GM12864 (cell line): ENCODE measurements around the gene CDCP2.

Source experiments
- DNase-seq: peaks from one replicate; pipeline ENCODE4 v3.0.0-alpha.2; 2011; ENCODE audit warnings: low read depth
- H3K4me3 ChIP-seq: 2 replicates; pipeline ENCODE4 v1.5.1; 2011; ENCODE audit warnings: mild to moderate bottlenecking, low read depth, low read length, control low read depth
- CTCF ChIP-seq: IDR thresholded peaks from 2 replicates; pipeline ENCODE4 v1.5.1; 2011; ENCODE audit warnings: low read depth, mild to moderate bottlenecking, moderate library complexity, low read length, control low read depth, inconsistent platforms; ENCODE audit errors: missing control alignments

Gene CDCP2

GRCh38 chr1:54120018-54120697, 32.6 kb downstream of the CDCP2 start:
- no peak for DNase-seq
- TF ChIP-seq CTCF: no peak
- H3K4me3 ChIP-seq: no peak overlapping the region

DNA sequence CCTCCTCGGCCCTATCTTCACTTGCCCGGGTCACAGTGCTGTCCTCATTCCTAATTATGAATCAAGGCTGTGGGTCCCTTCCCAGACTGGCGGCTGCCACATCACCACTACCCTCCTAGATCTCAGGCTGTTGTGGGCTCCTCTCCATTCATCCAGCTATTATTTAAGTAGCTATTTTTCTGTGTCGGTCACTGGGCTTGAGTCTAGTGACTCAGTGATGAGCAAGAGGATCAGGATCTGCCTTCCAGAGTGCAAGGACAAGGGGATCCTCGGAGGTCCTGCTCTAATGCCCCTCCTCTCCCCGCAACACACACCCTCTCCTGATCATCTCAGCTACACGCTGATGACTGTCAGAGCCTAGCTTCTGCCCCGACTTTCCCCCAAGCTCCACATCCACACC, 34.1 kb downstream of the CDCP2 start:
- no peak for TF ChIP-seq CTCF
- DNase-seq: no peak
- no peak overlapping the region for H3K4me3 ChIP-seq

DNA sequence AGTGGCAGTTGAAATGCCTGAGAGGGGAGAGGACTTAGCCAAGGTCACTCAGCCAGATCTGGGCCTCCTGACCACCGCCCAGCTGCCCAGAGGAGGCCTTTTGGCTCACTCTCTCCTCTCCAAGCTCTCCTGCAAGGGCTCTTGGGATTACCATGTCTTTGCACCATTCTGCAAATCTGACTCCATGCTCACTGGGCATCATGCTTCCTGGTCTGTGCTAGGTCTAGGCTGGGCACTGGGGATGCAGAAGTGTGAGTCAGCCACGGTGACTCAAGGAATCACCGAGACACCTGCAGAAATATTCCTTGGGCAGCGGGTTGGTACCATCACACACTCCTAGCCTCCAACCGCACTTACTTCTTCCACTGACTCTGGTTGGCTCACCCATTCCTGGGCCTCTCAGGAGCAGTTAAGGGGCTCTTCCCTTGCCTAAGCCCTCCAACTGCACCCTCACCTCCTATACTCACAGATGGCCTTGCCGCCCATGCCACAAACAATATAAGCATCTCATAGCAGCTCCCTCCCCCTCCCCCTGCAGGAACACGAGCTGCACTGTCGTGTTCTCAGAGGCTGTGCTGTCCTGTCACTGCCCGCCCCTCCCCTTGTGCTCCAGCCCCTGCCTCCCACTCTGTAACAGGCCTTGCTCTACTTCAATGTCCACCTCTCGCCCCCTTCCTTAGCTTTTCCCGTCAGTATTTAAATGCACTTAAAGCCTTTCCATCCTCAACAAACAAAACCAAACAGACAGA, 34.8 kb downstream of the CDCP2 start:
- no peak for DNase-seq
- H3K4me3 ChIP-seq: no peak overlapping the region
- no peak for TF ChIP-seq CTCF

- no peak for DNase-seq
- no peak overlapping the region for H3K4me3 ChIP-seq
- no peak for TF ChIP-seq CTCF
These were observed 37.3 kb downstream of the CDCP2 start for GRCh38 chr1:54115520-54115919.

- DNase-seq: no peak
- no peak for TF ChIP-seq CTCF
These were observed 37.8 kb downstream of the CDCP2 start for GRCh38 chr1:54114955-54115354.

GRCh38 chr1:54114001-54114400, 38.8 kb downstream of the CDCP2 start:
- no peak overlapping the region for H3K4me3 ChIP-seq
- no peak for TF ChIP-seq CTCF
- no peak for DNase-seq

More at GRCh38 chr1:54114955-54115354, 37.8 kb downstream of the CDCP2 start:
- H3K4me3 ChIP-seq: no peak overlapping the region
